Lung (tissue), 12 donors: ENCODE measurements around the gene PHF21B. TPM values are rescaled to one million over a fixed set of nuclear protein-coding genes. Genes with fewer than 3 reads are reported as not detected.

Source experiments
- ATAC-seq: fragments of 200-7000 bp; cut with Tn5 transposase; one replicate; pipeline ENCODE4 v1.9.1; 2020; ENCODE audit warnings: moderate number of reproducible peaks; ENCODE audit not compliant: insufficient read depth, low FRiP score
- DNase-seq, 3 donors: peaks; one replicate each; pipeline ENCODE4 v3.0.0-alpha.2; 2013 to 2017
- H3K27ac ChIP-seq, 2 donors: one replicate each; pipeline ENCODE4 v1.5.1; 2013; ENCODE audit warnings: mild to moderate bottlenecking in 2 of 2, moderate library complexity in 2 of 2, control low read depth in 1 of 2, inconsistent platforms in 1 of 2, low read depth in 1 of 2, low read length in 1 of 2
- H3K27me3 ChIP-seq, 3 donors: one replicate each; pipeline ENCODE4 v1.5.1; 2013; ENCODE audit warnings: low read length in 2 of 3; ENCODE audit not compliant: control insufficient read depth in 3 of 3, insufficient read depth in 3 of 3
- H3K36me3 ChIP-seq, 4 donors: one replicate each; pipeline ENCODE4 v1.5.1; 2013; ENCODE audit warnings: low read length in 4 of 4, mild to moderate bottlenecking in 1 of 4, moderate library complexity in 1 of 4; ENCODE audit not compliant: control insufficient read depth in 4 of 4, insufficient read depth in 4 of 4
- H3K4me1 ChIP-seq, 5 donors: one replicate each; pipeline ENCODE4 v1.5.1; 2013; ENCODE audit warnings: low read length in 5 of 5, mild to moderate bottlenecking in 2 of 5, moderate library complexity in 1 of 5; ENCODE audit not compliant: control insufficient read depth in 5 of 5, insufficient read depth in 5 of 5
- H3K4me3 ChIP-seq: one replicate; pipeline ENCODE4 v1.5.1; 2013; ENCODE audit warnings: mild to moderate bottlenecking, control low read depth, moderate library complexity
- H3K9ac ChIP-seq, 2 donors: one replicate each; pipeline ENCODE4 v1.5.1; 2013; ENCODE audit warnings: low read length in 2 of 2, control low read depth in 1 of 2; ENCODE audit not compliant: insufficient read depth in 1 of 2
- H3K9me3 ChIP-seq, 4 donors: one replicate each; pipeline ENCODE4 v1.5.1; 2013; ENCODE audit warnings: low read length in 3 of 4, mild to moderate bottlenecking in 1 of 4, moderate library complexity in 1 of 4; ENCODE audit not compliant: control insufficient read depth in 4 of 4, insufficient read depth in 3 of 4
- WGBS, 2 donors: extraction: QIAGEN DNeasy Blood & Tissue Kit; methylation state at CpG; one replicate each; pipeline ENCODE4 v1.1.7; 2013; 5-methylcytosine and 5-hydroxymethylcytosine counted together
- polyA plus RNA-seq, 2 donors: library from polyadenylated mRNA; stranded (reverse); fragments of 200-250 nt; gene quantifications; one replicate each; pipeline ENCODE4 v1.2.1, GENCODE V29; 2013
- total RNA-seq, 2 donors: library from RNA; depleted of rRNA in 1 of 2; stranded (reverse); fragments of >200 nt in 1 of 2; gene quantifications; one replicate each; pipeline ENCODE4 v1.2.1, GENCODE V29; 2014 to 2021
- TF ChIP-seq, protein P1 (sequence below): IDR thresholded peaks from 2 replicates; pipeline ENCODE4 v1.5.1; 2012; ENCODE audit warnings: mild to moderate bottlenecking; ENCODE audit errors: control extremely low read depth, extremely low read depth
- donor health status: control.
- donor health status: control.
- donor health status: Bipolar disorder and iron deficiency.
- donor health status: healthy.
- donor health status: DM: yes; HTN: yes; CAD: no.

PHF21B gene
- total and polyA plus RNA-seq, 4 donors = 0.03 to 0.43 (median 0.26) TPM

GRCh38 chr22:44992166-44992565, 17.6 kb downstream of the PHF21B start:
- no peak overlapping the region for H3K9ac ChIP-seq
- no peaks in the 10 kb centered on the region for H3K4me1 ChIP-seq
- DNase-seq = no peak
- H3K4me3 ChIP-seq = no peak overlapping the region
- TF ChIP-seq, protein P1, sequence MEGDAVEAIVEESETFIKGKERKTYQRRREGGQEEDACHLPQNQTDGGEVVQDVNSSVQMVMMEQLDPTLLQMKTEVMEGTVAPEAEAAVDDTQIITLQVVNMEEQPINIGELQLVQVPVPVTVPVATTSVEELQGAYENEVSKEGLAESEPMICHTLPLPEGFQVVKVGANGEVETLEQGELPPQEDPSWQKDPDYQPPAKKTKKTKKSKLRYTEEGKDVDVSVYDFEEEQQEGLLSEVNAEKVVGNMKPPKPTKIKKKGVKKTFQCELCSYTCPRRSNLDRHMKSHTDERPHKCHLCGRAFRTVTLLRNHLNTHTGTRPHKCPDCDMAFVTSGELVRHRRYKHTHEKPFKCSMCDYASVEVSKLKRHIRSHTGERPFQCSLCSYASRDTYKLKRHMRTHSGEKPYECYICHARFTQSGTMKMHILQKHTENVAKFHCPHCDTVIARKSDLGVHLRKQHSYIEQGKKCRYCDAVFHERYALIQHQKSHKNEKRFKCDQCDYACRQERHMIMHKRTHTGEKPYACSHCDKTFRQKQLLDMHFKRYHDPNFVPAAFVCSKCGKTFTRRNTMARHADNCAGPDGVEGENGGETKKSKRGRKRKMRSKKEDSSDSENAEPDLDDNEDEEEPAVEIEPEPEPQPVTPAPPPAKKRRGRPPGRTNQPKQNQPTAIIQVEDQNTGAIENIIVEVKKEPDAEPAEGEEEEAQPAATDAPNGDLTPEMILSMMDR = no peak
- no peak overlapping the region for H3K27ac ChIP-seq
- no peak for ATAC-seq
- H3K9me3 ChIP-seq = peaks cover 0 to 4% (median 0%) of the 10 kb centered on the region in 4 donors
- peaks cover 0 to 4% (median 0%) of the 10 kb centered on the region in 3 donors for H3K27me3 ChIP-seq
- H3K36me3 ChIP-seq = no peaks in the 10 kb centered on the region
- 81 to 89% methylated on average over 13 of the region's 13 CpGs for WGBS, 2 donors

GRCh38 chr22:44991218-44991617, 18.6 kb downstream of the PHF21B start:
- DNase-seq (no peak), ATAC-seq (no peak)
- H3K4me3 ChIP-seq = no peak overlapping the region
- H3K4me1 ChIP-seq = no peaks in the 10 kb centered on the region
- H3K36me3 ChIP-seq = no peaks in the 10 kb centered on the region
- peaks cover 0 to 2% (median 0%) of the 10 kb centered on the region in 4 donors for H3K9me3 ChIP-seq
- WGBS, 2 donors = 77 to 83% methylated on average over 10 of the region's 10 CpGs
- no peak overlapping the region for H3K27ac ChIP-seq
- TF ChIP-seq, protein P1 = no peak
- no peak overlapping the region for H3K9ac ChIP-seq
- H3K27me3 ChIP-seq = no peaks in the 10 kb centered on the region

DNA sequence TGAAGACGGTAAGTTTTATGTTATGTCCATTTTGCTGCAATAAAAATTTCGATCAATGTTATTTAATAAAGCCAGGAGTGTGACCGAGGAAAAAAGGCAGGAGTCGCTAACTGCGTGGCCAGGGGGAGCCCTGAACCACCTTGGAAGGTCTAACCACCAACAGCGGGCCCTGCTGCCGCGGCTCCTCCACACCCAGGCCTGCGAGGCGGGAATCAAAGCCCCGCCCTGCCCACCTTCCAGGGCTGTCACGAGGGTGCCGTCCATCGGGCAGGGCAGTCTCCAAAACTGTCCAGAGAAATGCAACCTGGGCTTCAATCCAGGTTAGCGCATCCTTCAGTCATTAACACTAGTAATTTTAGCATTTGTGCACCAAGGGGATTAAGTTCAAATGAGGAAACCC, 19.0 kb downstream of the PHF21B start:
- no peaks in the 10 kb centered on the region for H3K36me3 ChIP-seq
- H3K4me3 ChIP-seq = no peak overlapping the region
- H3K27ac ChIP-seq = no peak overlapping the region
- whole genome bisulfite sequencing, 2 donors = 77 to 85% methylated on average over 15 of the region's 15 CpGs
- H3K9ac ChIP-seq = no peak overlapping the region
- DNase-seq (no peak), ATAC-seq (no peak)
- TF ChIP-seq, protein P1 = no peak
- H3K9me3 ChIP-seq = peaks cover 0 to 1% (median 0%) of the 10 kb centered on the region in 4 donors
- H3K27me3 ChIP-seq = no peaks in the 10 kb centered on the region
- no peaks in the 10 kb centered on the region for H3K4me1 ChIP-seq

- TF ChIP-seq, protein P1 = no peak
- Histone ChIP-seq H3K4me3 (no peak overlapping the region), H3K4me1 (no peaks in the 10 kb centered on the region), H3K27ac (no peak overlapping the region), H3K27me3 (no peaks in the 10 kb centered on the region), H3K36me3 (no peaks in the 10 kb centered on the region), H3K9ac (no peak overlapping the region), H3K9me3 (peaks cover 0 to 4% (median 0%) of the 10 kb centered on the region in 4 donors)
- DNase-seq (no peak), ATAC-seq (no peak)
- WGBS, 2 donors = 80 to 81% methylated on average over 13 of the region's 13 CpGs
Observed at GRCh38 chr22:44990328-44990727, 19.5 kb downstream of the PHF21B start.
